Pancreas (tissue), 10 donors: ENCODE results near the gene SRSF9. TPM values are rescaled to one million over a fixed set of nuclear protein-coding genes. Genes with fewer than 3 reads are reported as not detected.
"Not testable (repeated sequence)": the region's sequence is repeated elsewhere in the genome, so short reads cannot be mapped to it uniquely, and the experiment has no call there.

Experiments
- ATAC-seq, 4 donors: fragments of 200-7000 bp; cut with Tn5 transposase; one replicate each; pipeline versions ENCODE4 v1.8.0 to v1.9.1; 2020; ENCODE audit warnings: mild to moderate bottlenecking in 4 of 4, moderate library complexity in 4 of 4
- DNase-seq, 6 donors: peaks; one replicate each; pipeline ENCODE4 v3.0.0-alpha.2; 2020
- FAIRE-seq: peaks from 2 replicates; lab custom pipeline; 2012; peaks lifted over from hg19 to GRCh38; lab: Jason Lieb, UNC
- H3K27ac ChIP-seq, 4 donors: fragments of 200-600 bp; sonication (generic); 1 replicate in 3 of 4; 2 replicates in 1 of 4; pipeline versions ENCODE4 v1.5.0 to v1.8.0; 2020
- H3K27me3 ChIP-seq, 4 donors: fragments of 200-600 bp; one replicate each; pipeline ENCODE4 v1.8.0; 2021
- H3K36me3 ChIP-seq, 3 donors: fragments of 200-600 bp; sonication (generic) in 1 of 3; one replicate each; pipeline versions ENCODE4 v1.5.0 to v1.8.0; 2020 to 2021
- H3K4me1 ChIP-seq, 3 donors: fragments of 200-600 bp; one replicate each; pipeline ENCODE4 v1.8.0; 2021
- H3K4me3 ChIP-seq, 4 donors: fragments of 200-600 bp; sonication (generic) in 2 of 4; one replicate each; pipeline versions ENCODE4 v1.5.0 to v1.8.0; 2020 to 2021
- H3K9me3 ChIP-seq, 4 donors: fragments of 200-600 bp; one replicate each; pipeline ENCODE4 v1.8.0; 2021
- WGBS, 2 donors: extraction: QIAGEN DNeasy Blood & Tissue Kit; methylation state at CpG; one replicate each; pipeline ENCODE4 v1.1.7; 2013; 5-methylcytosine and 5-hydroxymethylcytosine counted together
- intact Hi-C, 3 donors: fragments of 100-400 bp; cut with DNase I; formaldehyde crosslinking; loops; one replicate each; pipeline versions ENCODE4 v1.11.1 to v1.14.2; 2022
- polyA plus RNA-seq, 2 donors: library from polyadenylated mRNA; stranded (reverse); fragments of 200-250 nt; gene quantifications; one replicate each; pipeline ENCODE4 v1.2.3, GENCODE V29; 2013
- total RNA-seq, 6 donors: library from RNA; stranded (reverse); fragmentation: NEBNext Ultra II Directional in 4 of 6; extraction: Animal tissue kit (Norgen Biotek cat#: 25700) in 4 of 6; gene quantifications; one replicate each; pipeline versions ENCODE4 v1.2.1 to v1.2.4, GENCODE V29; 2021 to 2023
- TF ChIP-seq, protein P1 (sequence below), 4 donors: fragments of 200-600 bp; sonication (generic) in 3 of 4; IDR thresholded peaks; one replicate each; pipeline versions ENCODE4 v1.5.0 to v1.8.0; 2021; ENCODE audit warnings: antibody characterized with exemption in 4 of 4
- donor health status: healthy with polysubstance abuse.
- donor health status: DM: no; HTN: no; CAD: no; lungs with moderate emphysema.
- donor health status: DM: no; HTN: no; CAD: no.
- donor health status: control.
- donor health status: control.
- donor health status: Bipolar disorder and iron deficiency.
- donor health status: DM: yes; HTN: yes; CAD: no.
- donor health status: DM: no; HTN: no; CAD: no.
- donor health status: DM: no; HTN: no; CAD: no.
- donor health status: DM: yes; HTN: yes; CAD: no.

SRSF9 gene
- total and polyA plus RNA-seq, 8 donors = 50.9 to 103 (median 79.5) TPM

DNA sequence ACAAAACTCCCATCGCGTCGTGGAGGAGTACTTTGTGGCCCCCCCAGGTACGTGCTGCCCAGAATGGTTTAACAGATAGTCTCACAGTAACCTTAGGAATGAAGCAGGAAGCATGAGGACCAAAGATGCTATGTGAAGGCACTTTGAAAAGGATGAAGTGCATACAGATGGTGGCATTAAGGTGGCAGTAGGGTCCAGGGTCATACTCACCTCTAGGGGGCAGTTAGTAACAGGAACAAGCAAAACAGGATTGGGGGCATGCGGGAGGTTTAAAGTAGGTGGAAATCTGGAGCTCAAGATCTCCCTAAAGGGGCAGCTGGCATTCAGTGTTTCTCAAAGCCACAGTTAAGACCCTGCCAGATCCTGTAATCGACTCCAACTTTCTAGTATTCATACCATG, 12.4 kb downstream of the SRSF9 start:
- no peak for ATAC-seq
- H3K9me3 ChIP-seq = no peaks in the 10 kb centered on the region
- peaks cover 0 to 51% (median 40%) of the 10 kb centered on the region in 3 donors for H3K36me3 ChIP-seq
- H3K27ac ChIP-seq = no peak overlapping the region
- DNase-seq = no peak
- no peaks in the 10 kb centered on the region for H3K27me3 ChIP-seq
- WGBS, 2 donors = 56 to 61% methylated on average over 6 of the region's 6 CpGs
- intact Hi-C loops = no loop called here
- peaks cover 11 to 24% (median 15%) of the 10 kb centered on the region in 3 donors for H3K4me1 ChIP-seq
- TF ChIP-seq, protein P1, sequence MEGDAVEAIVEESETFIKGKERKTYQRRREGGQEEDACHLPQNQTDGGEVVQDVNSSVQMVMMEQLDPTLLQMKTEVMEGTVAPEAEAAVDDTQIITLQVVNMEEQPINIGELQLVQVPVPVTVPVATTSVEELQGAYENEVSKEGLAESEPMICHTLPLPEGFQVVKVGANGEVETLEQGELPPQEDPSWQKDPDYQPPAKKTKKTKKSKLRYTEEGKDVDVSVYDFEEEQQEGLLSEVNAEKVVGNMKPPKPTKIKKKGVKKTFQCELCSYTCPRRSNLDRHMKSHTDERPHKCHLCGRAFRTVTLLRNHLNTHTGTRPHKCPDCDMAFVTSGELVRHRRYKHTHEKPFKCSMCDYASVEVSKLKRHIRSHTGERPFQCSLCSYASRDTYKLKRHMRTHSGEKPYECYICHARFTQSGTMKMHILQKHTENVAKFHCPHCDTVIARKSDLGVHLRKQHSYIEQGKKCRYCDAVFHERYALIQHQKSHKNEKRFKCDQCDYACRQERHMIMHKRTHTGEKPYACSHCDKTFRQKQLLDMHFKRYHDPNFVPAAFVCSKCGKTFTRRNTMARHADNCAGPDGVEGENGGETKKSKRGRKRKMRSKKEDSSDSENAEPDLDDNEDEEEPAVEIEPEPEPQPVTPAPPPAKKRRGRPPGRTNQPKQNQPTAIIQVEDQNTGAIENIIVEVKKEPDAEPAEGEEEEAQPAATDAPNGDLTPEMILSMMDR (IDR thresholded peaks at IDR 0.05) = no peak
- H3K4me3 ChIP-seq = no peak overlapping the region
- FAIRE-seq = no peak

- Histone ChIP-seq H3K27me3 (no peaks in the 10 kb centered on the region), H3K9me3 (no peaks in the 10 kb centered on the region), H3K27ac (peak overlapping the region; percentile 67 to 76 (median 68)), H3K4me1 (peaks cover 11 to 25% (median 15%) of the 10 kb centered on the region in 3 donors), H3K4me3 (no peak overlapping the region), H3K36me3 (peaks cover 0 to 35% (median 23%) of the 10 kb centered on the region in 3 donors)
- 41 to 52% methylated on average over 7 of the region's 7 CpGs for WGBS, 2 donors
- intact Hi-C loops = no loop called here
- DNase-seq (peak; percentile 65 to 92 (median 86)), ATAC-seq (peak; percentile 64 to 75 (median 72)), FAIRE-seq (no peak)
- TF ChIP-seq, protein P1 (IDR thresholded peaks at IDR 0.05) = no peak
Measured at GRCh38 chr12:120455302-120455701, 14.2 kb downstream of the SRSF9 start.

DNA sequence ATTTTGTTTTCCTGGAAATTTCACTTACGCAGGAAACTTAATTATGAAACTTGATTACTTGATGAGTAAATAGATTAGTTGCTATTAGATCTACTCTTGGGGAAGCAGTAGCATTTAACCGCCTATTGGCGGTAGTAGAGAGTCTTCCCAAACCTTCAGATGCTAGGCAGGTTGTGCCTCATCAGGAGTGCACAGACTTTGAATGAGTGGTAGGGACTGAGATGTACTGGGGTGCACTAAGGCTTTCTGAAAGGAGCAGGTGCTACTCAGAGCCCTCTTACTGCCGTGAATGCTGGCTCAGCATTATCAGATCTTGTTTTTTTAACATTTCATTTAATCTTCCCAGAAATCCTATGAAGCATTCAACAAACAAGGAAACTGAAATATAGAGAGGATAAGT, 15.6 kb downstream of the SRSF9 start:
- TF ChIP-seq, protein P1 (IDR thresholded peaks at IDR 0.05) = peak in 3 of 4 donors; percentile 24 to 30 (median 25)
- no peaks in the 10 kb centered on the region for H3K27me3 ChIP-seq
- WGBS, 2 donors = 35 to 39% methylated on average over 4 of the region's 4 CpGs
- H3K36me3 ChIP-seq = peaks cover 0 to 22% (median 11%) of the 10 kb centered on the region in 3 donors
- intact Hi-C loops = no loop called here
- FAIRE-seq (peak; percentile 34), DNase-seq (no peak), ATAC-seq (peak in 3 of 4 donors; percentile 19 to 44 (median 33))
- peak overlapping the region; percentile 66 to 76 (median 68) for H3K27ac ChIP-seq
- no peak overlapping the region for H3K4me3 ChIP-seq
- H3K4me1 ChIP-seq = peaks cover 11 to 30% (median 15%) of the 10 kb centered on the region in 3 donors
- no peaks in the 10 kb centered on the region for H3K9me3 ChIP-seq

GRCh38 chr12:120453060-120453750, 16.3 kb downstream of the SRSF9 start:
- peaks cover 11 to 31% (median 15%) of the 10 kb centered on the region in 3 donors for H3K4me1 ChIP-seq
- 29 to 37% methylated on average over 3 of the region's 3 CpGs for WGBS, 2 donors
- peaks cover 0 to 18% (median 5%) of the 10 kb centered on the region in 3 donors for H3K36me3 ChIP-seq
- H3K4me3 ChIP-seq = no peak overlapping the region
- TF ChIP-seq, protein P1 (IDR thresholded peaks at IDR 0.05) = no peak
- H3K9me3 ChIP-seq = no peaks in the 10 kb centered on the region
- H3K27ac ChIP-seq = peak overlapping the region; percentile 51 to 76 (median 66)
- FAIRE-seq (no peak), DNase-seq (peak in 1 of 6 donors; percentile 51), ATAC-seq (peak; percentile 59 to 75 (median 68))
- no peaks in the 10 kb centered on the region for H3K27me3 ChIP-seq
- intact Hi-C loops = no loop called here

DNA sequence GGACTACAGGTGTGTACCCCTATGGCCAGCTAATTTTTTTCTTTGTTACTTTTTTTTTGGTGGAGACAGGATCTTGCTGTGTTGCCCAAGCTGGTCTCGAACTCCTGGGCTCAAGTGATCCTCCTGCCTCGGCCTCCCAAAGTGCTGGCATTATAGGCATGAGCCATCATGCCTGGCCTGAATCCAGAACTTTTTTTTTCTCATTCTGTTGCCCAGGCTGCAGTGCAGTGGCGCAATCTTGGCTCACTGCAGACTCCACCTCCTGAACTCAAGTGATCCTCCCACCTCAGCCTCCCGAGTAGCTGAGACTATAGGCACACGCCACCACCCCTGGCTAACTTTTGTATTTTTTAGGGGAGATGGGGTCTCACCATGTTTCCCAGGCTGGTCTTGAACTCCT, 17.0 kb downstream of the SRSF9 start:
- WGBS, 2 donors = 43 to 47% methylated on average over 5 of the region's 5 CpGs
- intact Hi-C loops, H3K4me3 ChIP-seq, H3K9me3 ChIP-seq, H3K27me3 ChIP-seq, FAIRE-seq: not testable (repeated sequence)
- peak; percentile 40 to 54 (median 46) for ATAC-seq
- peak in 4 of 6 donors; percentile 47 to 69 (median 64) for DNase-seq
- H3K4me1 ChIP-seq = peaks cover 11 to 37% (median 18%) of the 10 kb centered on the region in 3 donors
- H3K36me3 ChIP-seq = peaks cover 0 to 12% (median 0%) of the 10 kb centered on the region in 3 donors
- peak overlapping the region; percentile 51 to 76 (median 66) for H3K27ac ChIP-seq
